ENCODE data around the gene IFNGR2.

GRCh38 chr21:33403128-33403785 lies at the start of gene IFNGR2:
- no peak for TF ChIP-seq EZH2phosphoT487 (IDR thresholded peaks at IDR 0.05; ENCODE audit: insufficient read depth, low read depth)
- TF ChIP-seq EZH2 (IDR thresholded peaks at IDR 0.05; ENCODE audit: insufficient read depth, poor library complexity, severe bottlenecking) = no peak

Measured in GM23248 (cell line).